Measurements from ENCODE around the gene PLA2G4E. TPM values are rescaled to one million over a fixed set of nuclear protein-coding genes. Genes with fewer than 3 reads are reported as not detected.

PLA2G4E gene
- total RNA-seq, 1 experiment from 2014 or later: not detected

GRCh38 chr15:41983621-41984571 lies 36.9 kb downstream of the PLA2G4E start:
- TF ChIP-seq EZH2phosphoT487 (IDR thresholded peaks at IDR 0.05; ENCODE audit: borderline replicate concordance, low read length) (no peak), CTCF (conservative IDR thresholded peaks at IDR 0.05; ENCODE audit: low read depth, low read length) (no peak), EZH2 (IDR thresholded peaks at IDR 0.05; ENCODE audit: low read length, unreplicated experiment) (no peak)
- ChIA-PET POLR2A (ENCODE audit: unreplicated experiment) (no interaction called here), CTCF (interaction anchor here (0.5 kb wide), 1 partner anchor 567 kb away, joined by 3 read pairs; no protein-coding TSS in a partner anchor)
- Histone ChIP-seq H3K9me3 (ENCODE audit: low read length) (no peaks in the 10 kb centered on the region), H3K4me2 (ENCODE audit: low read length) (no peak overlapping the region), H4K20me1 (ENCODE audit: low read length) (no peaks in the 10 kb centered on the region), H3K27me3 (ENCODE audit: low read length) (no peaks in the 10 kb centered on the region), H3K79me2 (ENCODE audit: low read length) (no peaks in the 10 kb centered on the region), H3K27ac (ENCODE audit: low read length) (no peak overlapping the region), H3K9me2 (replicated peaks; ENCODE audit: low read length) (no peaks in the 10 kb centered on the region), H3K36me3 (ENCODE audit: low read depth, low read length) (no peaks in the 10 kb centered on the region), H3K4me3 (ENCODE audit: low read length) (no peak overlapping the region), H3K9ac (ENCODE audit: low read length) (no peak overlapping the region), H3F3A (ENCODE audit: low read length, unreplicated experiment) (no peaks in the 10 kb centered on the region), H2AFZ (ENCODE audit: low read length) (no peak overlapping the region), H3K4me1 (ENCODE audit: insufficient read depth, low read length) (peaks cover 16% of the 10 kb centered on the region; the same call in 1 of the 2 replicates)
- DNase-seq: no peak
- BruUV-seq (replicated peaks): no TSS peak
- intact Hi-C loops (cut with micrococcal nuclease): no loop called here
- no peak for ATAC-seq

DNA sequence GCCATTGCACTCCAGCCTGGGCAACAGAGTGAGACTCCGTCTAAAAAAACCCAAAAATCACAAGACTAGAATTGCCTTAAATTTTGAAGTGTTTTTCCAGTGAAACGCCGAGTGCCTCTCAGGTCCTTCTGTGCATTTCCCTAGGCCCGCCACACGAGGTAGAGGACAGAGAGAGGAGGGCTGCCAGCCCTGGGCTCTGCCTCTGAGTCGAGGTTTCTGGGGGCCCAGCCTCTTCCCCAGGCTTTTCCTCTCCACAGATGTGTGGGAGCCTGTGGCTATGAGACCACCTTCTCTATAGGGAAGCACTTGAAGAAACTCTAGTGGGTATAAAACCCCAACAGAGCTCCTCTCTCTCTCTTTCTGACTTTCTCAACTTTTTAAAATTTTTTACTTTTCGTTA lies 37.6 kb downstream of the PLA2G4E start:
- ATAC-seq (no peak), DNase-seq (no peak)
- peaks cover 16% of the 10 kb centered on the region; the same call in 1 of the 2 replicates for H3K4me1 ChIP-seq (ENCODE audit: insufficient read depth, low read length)
- no peaks in the 10 kb centered on the region for H3K9me3 ChIP-seq (ENCODE audit: low read length)
- no peaks in the 10 kb centered on the region for H3K9me2 ChIP-seq (replicated peaks; ENCODE audit: low read length)
- no peaks in the 10 kb centered on the region for H3F3A ChIP-seq (ENCODE audit: low read length, unreplicated experiment)
- no TSS peak for BruUV-seq (replicated peaks)
- POLR2A ChIA-PET (ENCODE audit: unreplicated experiment): no interaction called here
- H3K4me3 ChIP-seq (ENCODE audit: low read length): no peak overlapping the region
- no peaks in the 10 kb centered on the region for H3K36me3 ChIP-seq (ENCODE audit: low read depth, low read length)
- TF ChIP-seq EZH2 (IDR thresholded peaks at IDR 0.05; ENCODE audit: low read length, unreplicated experiment): no peak
- TF ChIP-seq CTCF (conservative IDR thresholded peaks at IDR 0.05; ENCODE audit: low read depth, low read length): no peak
- no peak for TF ChIP-seq EZH2phosphoT487 (IDR thresholded peaks at IDR 0.05; ENCODE audit: borderline replicate concordance, low read length)
- H3K27ac ChIP-seq (ENCODE audit: low read length): no peak overlapping the region
- no peaks in the 10 kb centered on the region for H3K79me2 ChIP-seq (ENCODE audit: low read length)
- H2AFZ ChIP-seq (ENCODE audit: low read length): no peak overlapping the region
- CTCF ChIA-PET: interaction anchor here (1.3 kb wide), 1 partner anchor 10 kb away, joined by 3 read pairs; no protein-coding TSS in a partner anchor
- H3K9ac ChIP-seq (ENCODE audit: low read length): no peak overlapping the region
- intact Hi-C loops (cut with micrococcal nuclease): no loop called here
- H3K4me2 ChIP-seq (ENCODE audit: low read length): no peak overlapping the region
- H3K27me3 ChIP-seq (ENCODE audit: low read length): no peaks in the 10 kb centered on the region
- H4K20me1 ChIP-seq (ENCODE audit: low read length): no peaks in the 10 kb centered on the region
